ENCODE results near the gene PRR20D.
"Not testable (repeated sequence)": the region's sequence is repeated elsewhere in the genome, so short reads cannot be mapped to it uniquely, and the experiment has no call there.

GRCh38 chr13:57160332-57160731 lies at the start of gene PRR20D:
- TF ChIP-seq CTCF, POLR2A (IDR thresholded peaks at IDR 0.05): not testable (repeated sequence)

Data from testis (tissue), 2 donors.